Muscle of arm (tissue), 12 donors: ENCODE results near the gene BCOR. TPM values are rescaled to one million over a fixed set of nuclear protein-coding genes. Genes with fewer than 3 reads are reported as not detected.

Experiments used
- DNase-seq: peaks from one replicate; pipeline ENCODE4 v3.0.0-alpha.2; 2013
- polyA plus RNA-seq, 12 donors: library from polyadenylated mRNA; unstranded; fragments of 120-200 nt; gene quantifications; one replicate each; pipeline ENCODE4 v1.2.1, GENCODE V29; 2013; ENCODE audit not compliant: insufficient read length in 12 of 12

The BCOR gene
- polyA plus RNA-seq, 12 donors, result 21.7 to 41.6 (median 26.6) TPM; not detected in 1

DNA sequence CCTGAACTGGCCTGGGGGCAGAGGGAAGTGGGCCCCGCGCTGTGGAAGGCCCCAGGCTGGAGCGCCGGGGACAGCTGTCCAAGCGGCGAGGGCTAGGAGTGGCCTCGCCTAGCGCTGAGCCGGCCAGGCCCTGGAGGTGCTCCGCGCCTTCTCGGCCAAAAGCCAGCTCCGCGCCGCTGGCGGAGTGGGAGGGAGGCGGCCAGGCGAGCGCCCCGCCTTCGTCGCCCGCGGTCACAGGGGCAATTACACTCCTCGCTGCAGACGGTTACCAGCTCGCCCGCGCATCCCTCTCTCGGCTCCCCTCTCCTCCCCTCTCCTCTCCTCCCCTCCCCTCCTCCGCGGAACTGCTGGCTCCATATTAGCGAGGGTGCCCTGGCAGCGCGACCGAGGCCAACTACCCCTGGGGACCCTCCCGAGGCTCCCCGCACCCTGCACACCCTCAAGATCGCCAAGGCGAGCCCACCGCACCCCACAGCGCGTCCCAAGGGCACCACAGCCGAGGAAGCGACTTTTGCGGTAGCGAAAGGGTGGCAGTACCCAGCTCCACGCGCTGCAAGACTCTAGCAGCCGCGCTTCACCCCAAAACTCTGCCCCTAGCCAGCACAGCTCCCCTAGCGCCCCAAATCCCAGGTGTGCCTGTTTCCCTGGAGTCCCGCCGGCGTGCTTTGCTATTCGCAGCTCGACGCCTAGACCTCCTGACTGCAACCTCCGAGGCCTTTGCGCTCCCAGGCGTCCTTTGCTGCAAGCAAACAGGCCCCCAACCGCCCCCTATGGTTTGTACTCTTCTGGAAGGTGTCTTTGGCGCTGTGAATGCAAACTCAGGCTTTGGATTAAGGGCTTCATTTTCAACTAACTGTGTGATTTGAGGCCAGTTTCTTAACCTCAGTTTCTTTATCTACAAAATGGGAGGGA lies 91.4 kb downstream of the BCOR start:
- peak; percentile 34 for DNase-seq

DNA sequence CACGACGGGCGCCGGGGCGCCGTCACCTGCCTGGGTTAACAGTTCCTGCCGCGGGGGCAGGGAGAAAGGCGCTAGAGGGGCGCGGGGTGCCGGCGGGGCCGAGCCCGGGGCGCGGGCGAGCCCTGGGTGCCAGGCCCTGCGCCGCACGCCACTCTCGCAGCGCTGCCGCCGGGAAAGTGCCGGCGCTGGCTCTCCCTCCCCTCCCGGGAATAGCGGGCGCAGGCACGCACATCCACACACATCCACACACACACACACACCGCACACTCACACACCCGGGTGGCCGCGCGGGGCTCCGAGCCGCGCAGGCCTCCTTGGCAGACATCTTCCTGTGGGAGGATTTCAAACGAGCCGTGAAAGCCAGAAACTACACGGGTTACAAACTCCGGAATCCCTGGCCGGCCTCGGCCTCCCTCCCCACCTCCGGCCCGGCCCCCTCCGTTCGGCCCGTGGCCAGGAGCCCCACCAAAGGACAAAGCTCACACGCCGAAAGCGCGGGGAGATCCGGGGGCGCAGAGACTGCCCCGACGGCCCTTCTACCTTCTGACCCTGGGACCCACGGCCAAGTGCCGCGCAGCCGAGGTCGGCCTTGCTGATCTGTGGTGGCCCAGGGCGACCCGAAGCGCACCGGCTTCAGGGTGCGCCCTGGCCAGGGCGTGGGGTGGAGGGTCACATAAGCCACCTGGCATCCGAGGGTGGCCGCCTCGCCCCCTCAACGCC lies 92.3 kb downstream of the BCOR start:
- peak; percentile 20 for DNase-seq

DNA sequence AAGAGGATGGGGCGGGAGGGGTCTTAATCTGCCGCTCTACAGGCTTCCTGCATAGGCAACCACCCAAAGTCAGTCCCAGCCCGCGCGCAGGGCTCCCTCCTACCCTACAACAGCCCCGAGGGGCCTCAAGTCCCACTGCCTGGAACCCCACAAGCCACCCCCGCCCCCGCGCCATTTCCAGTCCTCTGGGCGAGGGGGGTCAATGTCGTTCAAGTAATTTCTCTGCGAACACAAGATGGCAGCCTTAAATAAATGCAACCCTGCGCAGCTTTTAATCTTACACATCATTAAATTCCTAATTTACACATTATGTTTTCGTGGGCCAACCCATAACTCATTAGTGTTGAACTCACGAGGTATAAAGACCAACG lies 92.9 kb downstream of the BCOR start:
- no peak for DNase-seq

DNA sequence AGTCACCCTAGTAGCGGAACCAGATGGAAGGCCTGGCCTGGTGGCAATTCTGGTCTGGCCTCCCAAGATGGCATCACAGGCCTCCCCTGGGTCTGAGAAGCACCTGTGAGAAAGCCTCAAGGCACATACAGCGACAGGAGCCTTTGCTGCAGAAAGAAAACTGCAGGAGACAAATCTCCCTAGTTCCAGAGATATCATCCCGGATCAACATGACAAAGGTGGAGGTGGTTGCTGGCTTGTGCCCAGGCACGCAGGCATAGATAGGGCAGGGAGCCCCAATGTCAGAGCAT lies 93.6 kb downstream of the BCOR start:
- DNase-seq, result no peak

DNA sequence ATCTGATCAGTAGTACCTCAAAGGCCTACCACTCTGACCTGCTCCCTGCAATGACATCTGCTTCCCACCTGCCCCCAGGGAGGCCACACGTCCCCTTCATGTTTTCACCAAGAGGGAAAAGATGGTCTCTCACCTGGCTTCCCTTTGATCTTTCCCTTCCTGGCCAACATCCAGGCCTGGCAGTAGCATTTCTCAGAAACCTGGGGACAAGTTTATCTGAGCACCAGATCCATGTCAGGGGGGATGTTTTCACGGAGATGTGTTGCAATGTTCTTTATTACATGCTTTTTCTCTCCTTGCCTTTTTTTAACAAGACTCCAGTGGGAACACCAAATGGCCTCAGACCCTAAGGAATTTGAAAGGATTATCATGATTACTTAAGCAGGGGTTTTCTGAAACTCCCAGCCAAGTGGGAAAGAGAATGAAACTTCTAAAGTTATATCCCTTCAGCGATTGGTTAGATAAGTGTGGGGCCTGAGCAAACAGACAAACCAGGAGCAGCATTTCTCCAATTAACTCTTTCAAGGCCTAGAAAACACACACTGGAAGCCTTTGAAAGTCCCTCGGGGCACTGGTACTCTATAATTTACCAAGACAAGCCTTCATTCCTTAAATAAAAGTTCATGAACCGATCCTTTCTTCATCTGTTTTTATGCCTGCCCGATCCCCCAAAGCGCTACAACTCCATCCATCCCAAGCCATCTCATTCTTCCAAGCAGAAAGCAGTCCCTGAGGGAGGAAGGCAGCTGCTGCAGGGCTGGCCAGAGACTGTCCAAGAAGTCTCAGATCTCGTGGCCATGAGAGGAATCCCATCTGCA lies 94.1 kb downstream of the BCOR start:
- no peak for DNase-seq

DNA sequence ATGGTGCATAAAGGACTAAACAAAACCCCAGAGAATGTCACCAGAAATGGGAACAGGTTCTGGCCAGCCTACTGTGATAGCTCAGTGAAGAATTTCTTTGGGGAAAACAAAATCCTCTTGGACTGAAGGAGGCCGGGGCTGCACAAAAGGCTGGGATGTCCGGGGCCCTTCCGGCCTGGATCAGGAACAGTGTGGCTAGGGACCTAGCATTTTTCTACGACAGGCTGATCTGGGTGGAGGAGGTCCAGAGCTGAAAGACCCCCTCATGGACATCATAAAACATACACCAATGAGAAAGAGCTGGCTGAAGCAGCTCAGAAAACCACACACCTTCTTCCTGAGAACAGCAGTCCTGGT lies 94.7 kb downstream of the BCOR start:
- DNase-seq, result no peak
